Activated T-helper 2 cell treated with anti-CD3 and anti-CD28 coated beads, Interferon-gamma antibody, Interleukin-2, Interleukin-4, amounts not matched to agents 10 μg/mL and 5 μg/mL and 100 μg/mL, durations not matched to agents 14 hours and 24 hours and 36 hours (primary cell): ENCODE results near the gene DNALI1. TPM values are rescaled to one million over a fixed set of nuclear protein-coding genes. Genes with fewer than 3 reads are reported as not detected.

ENCODE experiments used
- DNase-seq: peaks from one replicate; pipeline ENCODE4 v3.0.0; 2021; ENCODE audit warnings: low spot score
- H3K27ac Mint-ChIP-seq: one replicate; pipeline ENCODE4 v1.8.0; 2021; ENCODE audit warnings: mixed read lengths
- H3K27me3 Mint-ChIP-seq: one replicate; pipeline ENCODE4 v1.8.0; 2021; ENCODE audit warnings: low read depth, mixed read lengths
- H3K36me3 Mint-ChIP-seq: one replicate; pipeline ENCODE4 v1.8.0; 2021; ENCODE audit warnings: low read depth, mixed read lengths
- H3K4me1 Mint-ChIP-seq: one replicate; pipeline ENCODE4 v1.8.0; 2021; ENCODE audit warnings: low read depth, mixed read lengths
- H3K4me3 Mint-ChIP-seq: one replicate; pipeline ENCODE4 v1.8.0; 2021; ENCODE audit warnings: low read depth, mild to moderate bottlenecking, moderate library complexity, mixed read lengths
- H3K9me3 Mint-ChIP-seq: one replicate; pipeline ENCODE4 v1.8.0; 2021; ENCODE audit warnings: mixed read lengths
- intact Hi-C: fragments of 100-400 bp; cut with micrococcal nuclease; formaldehyde crosslinking; loops from one replicate; pipeline ENCODE4 v1.15.1; 2023
- total RNA-seq: library from RNA; stranded (reverse); gene quantifications from 2 replicates; pipeline ENCODE4 v1.2.3, GENCODE V29; 2022

The DNALI1 gene
- total RNA-seq, 1 donor from 2014 or later = not detected

- intact Hi-C loops = no loop called here
- H3K9me3 Mint-ChIP-seq = no peaks in the 10 kb centered on the region
- no peaks in the 10 kb centered on the region for H3K4me1 Mint-ChIP-seq
- no peak overlapping the region for H3K27ac Mint-ChIP-seq
- H3K4me3 Mint-ChIP-seq = no peak overlapping the region
- H3K27me3 Mint-ChIP-seq = peaks cover 20% of the 10 kb centered on the region
- DNase-seq = no peak
- no peaks in the 10 kb centered on the region for H3K36me3 Mint-ChIP-seq
Measured at GRCh38 chr1:37614105-37614504, 57.4 kb downstream of the DNALI1 start.

GRCh38 chr1:37616330-37616729 is 59.6 kb downstream of the DNALI1 start:
- DNase-seq = no peak
- Mint-ChIP-seq H3K9me3 (no peaks in the 10 kb centered on the region), H3K27ac (no peak overlapping the region), H3K4me3 (no peak overlapping the region), H3K27me3 (peaks cover 22% of the 10 kb centered on the region), H3K36me3 (no peaks in the 10 kb centered on the region), H3K4me1 (no peaks in the 10 kb centered on the region)
- intact Hi-C loops = no loop called here

Other genes starting within 250 kb of the DNALI1 start
- gene ZC3H12A, start 82.4 kb upstream of the DNALI1 start, total RNA-seq = 23.6 and 25.3 TPM in 2 replicates
- 87.9 and 93.0 TPM in 2 replicates for gene MEAF6, start 42.2 kb upstream of the DNALI1 start, total RNA-seq
- 26.1 and 27.8 TPM in 2 replicates for gene SNIP1, start 2.6 kb upstream of the DNALI1 start, total RNA-seq
- 95.6 and 98.0 TPM in 2 replicates for gene GNL2, start 39.0 kb downstream of the DNALI1 start, total RNA-seq
- not detected in 2 replicates for gene RSPO1, start 78.0 kb downstream of the DNALI1 start, total RNA-seq
- gene CDCA8, start 135.6 kb downstream of the DNALI1 start, total RNA-seq = 41.2 TPM in 2 replicates
- 0.21 TPM in 1 of 2 replicates, not detected in the other for gene EPHA10, start 208.2 kb downstream of the DNALI1 start, total RNA-seq
- 0.94 and 1.1 TPM in 2 replicates for gene MANEAL, start 236.9 kb downstream of the DNALI1 start, total RNA-seq